Kidney (tissue), 14 donors: ENCODE results near the gene IQUB. TPM values are rescaled to one million over a fixed set of nuclear protein-coding genes. Genes with fewer than 3 reads are reported as not detected.

ENCODE experiments used
- DNase-seq, 5 donors: peaks; one replicate each; pipeline ENCODE4 v3.0.0-alpha.2; 2013 to 2020
- FAIRE-seq: peaks from 2 replicates; lab custom pipeline; 2012; peaks lifted over from hg19 to GRCh38; lab: Jason Lieb, UNC
- H3K27ac ChIP-seq, 2 donors: one replicate each; pipeline ENCODE4 v1.7.0; 2013; ENCODE audit warnings: low read depth in 2 of 2, low read length in 2 of 2, inconsistent platforms in 1 of 2
- H3K27me3 ChIP-seq: one replicate; pipeline ENCODE4 v1.7.1; 2013; ENCODE audit warnings: low read length, inconsistent platforms; ENCODE audit not compliant: control insufficient read depth, insufficient read depth
- H3K36me3 ChIP-seq, 3 donors: one replicate each; pipeline versions ENCODE4 v1.7.0 to v1.7.1; 2013; ENCODE audit warnings: low read length in 3 of 3, control low read depth in 1 of 3, inconsistent platforms in 1 of 3; ENCODE audit not compliant: insufficient read depth in 3 of 3, control insufficient read depth in 2 of 3
- H3K4me1 ChIP-seq, 3 donors: one replicate each; pipeline versions ENCODE4 v1.7.0 to v1.7.1; 2013; ENCODE audit warnings: low read length in 3 of 3, inconsistent platforms in 1 of 3, low read depth in 1 of 3; ENCODE audit not compliant: control insufficient read depth in 2 of 3, insufficient read depth in 2 of 3
- H3K4me3 ChIP-seq, 3 donors: one replicate each; pipeline versions ENCODE4 v1.7.0 to v1.8.1; 2013; ENCODE audit warnings: low read length in 3 of 3, control low read depth in 1 of 3, inconsistent platforms in 1 of 3
- H3K9ac ChIP-seq, 3 donors: one replicate each; pipeline versions ENCODE4 v1.7.0 to v1.7.1; 2013; ENCODE audit warnings: low read length in 3 of 3, control low read depth in 1 of 3, inconsistent platforms in 1 of 3
- H3K9me3 ChIP-seq, 3 donors: one replicate each; pipeline versions ENCODE4 v1.7.0 to v1.7.1; 2013; ENCODE audit warnings: low read length in 3 of 3, control low read depth in 1 of 3, inconsistent platforms in 1 of 3; ENCODE audit not compliant: control insufficient read depth in 2 of 3, insufficient read depth in 1 of 3
- intact Hi-C: fragments of 100-400 bp; cut with DNase I; formaldehyde crosslinking; loops from one replicate; pipeline ENCODE4 v1.11.1; 2022
- polyA plus RNA-seq: library from polyadenylated mRNA; stranded (reverse); fragments of 350-450 nt; fragmentation: Illumina TruSeq; extraction: RNeasy Lipid Tissue Mini Kit (QIAGEN cat#74804); gene quantifications from one replicate; pipeline ENCODE4 v1.2.3, GENCODE V29; 2014; ENCODE audit warnings: low read depth, low replicate concordance; ENCODE audit not compliant: insufficient read depth
- total RNA-seq: library from RNA; stranded (reverse); fragmentation: NEBNext Ultra II Directional; extraction: Animal tissue kit (Norgen Biotek cat#: 25700); gene quantifications from one replicate; pipeline ENCODE4 v1.2.1, GENCODE V29; 2021
- TF ChIP-seq, protein P1 (sequence below): IDR thresholded peaks from 3 replicates; pipeline ENCODE4 v1.5.1; 2012; ENCODE audit warnings: mild to moderate bottlenecking, moderate library complexity, borderline replicate concordance; ENCODE audit not compliant: insufficient read depth; ENCODE audit errors: extremely low read depth
- donor health status: control.
- donor health status: control.
- donor health status: control.
- donor health status: control.
- donor health status: control.
- donor health status: DM: yes; HTN: yes; CAD: no.
- donor health status: Normal renal cell carcinoma (clear cell type).

The IQUB gene
- total and polyA plus RNA-seq, 2 donors from 2014 or later, result 1.8 to 6.9 TPM

DNA sequence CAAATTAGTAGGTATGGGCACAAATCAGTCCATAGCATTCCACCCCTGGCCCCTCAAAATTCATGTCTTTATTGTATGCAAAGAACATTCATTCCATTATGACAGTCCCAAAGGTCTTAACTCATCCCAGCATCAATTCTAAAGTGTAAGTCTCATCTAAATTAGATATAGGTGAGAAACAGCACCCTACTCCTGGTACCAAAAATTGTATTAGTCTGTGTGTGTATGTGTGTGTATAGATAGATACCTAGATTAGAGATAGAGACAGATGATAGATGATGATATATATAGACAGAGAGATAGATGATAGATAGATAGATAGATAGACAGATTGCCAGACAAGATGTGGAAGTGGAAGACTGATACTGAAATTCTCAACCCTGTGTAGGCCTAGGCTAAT, 109.9 kb downstream of the IQUB start:
- FAIRE-seq (no peak), DNase-seq (no peak)
- H3K27ac ChIP-seq, result no peak overlapping the region
- no peaks in the 10 kb centered on the region for H3K4me1 ChIP-seq
- no peak overlapping the region for H3K9ac ChIP-seq
- H3K27me3 ChIP-seq, result no peaks in the 10 kb centered on the region
- no peak overlapping the region for H3K4me3 ChIP-seq
- intact Hi-C loops, result no loop called here
- TF ChIP-seq, protein P1, sequence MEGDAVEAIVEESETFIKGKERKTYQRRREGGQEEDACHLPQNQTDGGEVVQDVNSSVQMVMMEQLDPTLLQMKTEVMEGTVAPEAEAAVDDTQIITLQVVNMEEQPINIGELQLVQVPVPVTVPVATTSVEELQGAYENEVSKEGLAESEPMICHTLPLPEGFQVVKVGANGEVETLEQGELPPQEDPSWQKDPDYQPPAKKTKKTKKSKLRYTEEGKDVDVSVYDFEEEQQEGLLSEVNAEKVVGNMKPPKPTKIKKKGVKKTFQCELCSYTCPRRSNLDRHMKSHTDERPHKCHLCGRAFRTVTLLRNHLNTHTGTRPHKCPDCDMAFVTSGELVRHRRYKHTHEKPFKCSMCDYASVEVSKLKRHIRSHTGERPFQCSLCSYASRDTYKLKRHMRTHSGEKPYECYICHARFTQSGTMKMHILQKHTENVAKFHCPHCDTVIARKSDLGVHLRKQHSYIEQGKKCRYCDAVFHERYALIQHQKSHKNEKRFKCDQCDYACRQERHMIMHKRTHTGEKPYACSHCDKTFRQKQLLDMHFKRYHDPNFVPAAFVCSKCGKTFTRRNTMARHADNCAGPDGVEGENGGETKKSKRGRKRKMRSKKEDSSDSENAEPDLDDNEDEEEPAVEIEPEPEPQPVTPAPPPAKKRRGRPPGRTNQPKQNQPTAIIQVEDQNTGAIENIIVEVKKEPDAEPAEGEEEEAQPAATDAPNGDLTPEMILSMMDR, result no peak
- no peaks in the 10 kb centered on the region for H3K36me3 ChIP-seq
- H3K9me3 ChIP-seq, result no peaks in the 10 kb centered on the region

DNA sequence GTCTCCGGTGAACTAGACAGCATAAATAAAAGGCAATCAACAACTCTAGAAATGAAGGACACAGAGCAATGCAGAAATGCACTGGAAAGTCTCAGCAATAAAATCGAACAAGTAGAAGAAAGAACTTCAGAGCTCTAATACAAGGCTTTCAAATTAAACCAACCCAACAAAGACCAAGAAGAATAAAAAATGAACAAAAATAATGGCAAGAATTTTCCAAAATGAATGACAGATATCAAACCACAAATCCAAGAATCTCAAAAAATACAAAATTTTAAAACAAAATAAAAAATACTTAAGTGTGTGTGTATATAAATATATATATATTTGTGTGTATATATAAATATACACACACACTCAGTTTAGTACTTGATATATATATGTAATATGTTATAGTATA, 110.8 kb downstream of the IQUB start:
- no peaks in the 10 kb centered on the region for H3K27me3 ChIP-seq
- no peak overlapping the region for H3K9ac ChIP-seq
- TF ChIP-seq, protein P1, result no peak
- FAIRE-seq (peak; percentile 69), DNase-seq (no peak)
- H3K36me3 ChIP-seq, result no peaks in the 10 kb centered on the region
- H3K9me3 ChIP-seq, result no peaks in the 10 kb centered on the region
- no peaks in the 10 kb centered on the region for H3K4me1 ChIP-seq
- H3K27ac ChIP-seq, result no peak overlapping the region
- intact Hi-C loops, result no loop called here
- H3K4me3 ChIP-seq, result no peak overlapping the region

DNA sequence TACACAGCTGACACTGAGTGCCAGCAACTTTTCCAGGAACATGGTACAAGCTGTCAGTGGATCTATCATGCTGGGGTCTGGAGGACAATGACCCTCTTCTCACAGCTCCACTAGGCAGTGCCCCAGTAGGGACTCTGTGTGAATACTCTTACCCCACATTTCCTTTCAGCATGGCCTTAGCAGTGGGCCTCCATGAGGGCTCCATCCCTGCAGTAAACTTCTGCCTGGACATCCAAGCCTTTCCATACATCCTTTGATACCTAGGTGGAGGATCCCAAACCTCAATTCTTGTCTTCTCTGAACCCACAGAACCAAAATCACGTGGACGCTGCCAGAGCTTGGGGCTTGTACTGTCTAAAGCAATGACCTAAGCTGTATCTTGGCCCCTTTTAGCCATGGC, 116.8 kb downstream of the IQUB start:
- H3K4me1 ChIP-seq, result no peaks in the 10 kb centered on the region
- H3K27me3 ChIP-seq, result no peaks in the 10 kb centered on the region
- no peak overlapping the region for H3K4me3 ChIP-seq
- no peak overlapping the region for H3K9ac ChIP-seq
- no peak overlapping the region for H3K27ac ChIP-seq
- intact Hi-C loops, result no loop called here
- no peaks in the 10 kb centered on the region for H3K36me3 ChIP-seq
- FAIRE-seq (no peak), DNase-seq (no peak)
- H3K9me3 ChIP-seq, result peaks cover 0 to 7% (median 0%) of the 10 kb centered on the region in 3 donors
- TF ChIP-seq, protein P1, result no peak

DNA sequence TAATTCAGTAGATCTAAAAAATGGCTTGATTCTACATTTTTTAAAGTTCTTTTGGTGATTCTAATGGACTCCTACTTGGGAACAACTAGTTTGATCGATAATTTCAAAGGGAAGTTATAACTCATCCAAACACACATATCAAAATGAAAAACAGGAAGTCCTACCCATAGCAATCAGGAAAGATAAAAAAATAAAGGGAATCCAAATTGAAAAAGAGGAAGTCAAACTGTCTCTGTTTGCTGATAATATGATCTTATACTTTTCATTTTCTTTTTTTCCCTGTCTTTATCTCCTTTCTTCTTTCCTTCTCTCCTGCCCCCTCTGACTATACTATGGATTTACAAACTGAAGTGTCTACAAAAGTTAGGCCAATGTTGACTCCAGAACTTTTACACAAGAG, 118.8 kb downstream of the IQUB start:
- no peaks in the 10 kb centered on the region for H3K27me3 ChIP-seq
- intact Hi-C loops, result no loop called here
- H3K9ac ChIP-seq, result no peak overlapping the region
- peaks cover 0 to 7% (median 0%) of the 10 kb centered on the region in 3 donors for H3K9me3 ChIP-seq
- H3K27ac ChIP-seq, result no peak overlapping the region
- H3K4me3 ChIP-seq, result no peak overlapping the region
- DNase-seq (no peak), FAIRE-seq (no peak)
- TF ChIP-seq, protein P1, result no peak
- H3K36me3 ChIP-seq, result no peaks in the 10 kb centered on the region
- no peaks in the 10 kb centered on the region for H3K4me1 ChIP-seq
